ENCODE results near the gene ZNF337. TPM values are rescaled to one million over a fixed set of nuclear protein-coding genes. Genes with fewer than 3 reads are reported as not detected.
A peak's percentile ranks its signal among the peaks of the same experiment; 100 is the strongest.
"Not testable (repeated sequence)": the region's sequence is repeated elsewhere in the genome, so short reads cannot be mapped to it uniquely, and the experiment has no call there.

Gene ZNF337
- total RNA-seq, 5 donors from 2014 or later (not counting 1 experiment from before 2014, with no cell fraction given) = 22.5 to 33.1 (median 27.0) TPM

DNA sequence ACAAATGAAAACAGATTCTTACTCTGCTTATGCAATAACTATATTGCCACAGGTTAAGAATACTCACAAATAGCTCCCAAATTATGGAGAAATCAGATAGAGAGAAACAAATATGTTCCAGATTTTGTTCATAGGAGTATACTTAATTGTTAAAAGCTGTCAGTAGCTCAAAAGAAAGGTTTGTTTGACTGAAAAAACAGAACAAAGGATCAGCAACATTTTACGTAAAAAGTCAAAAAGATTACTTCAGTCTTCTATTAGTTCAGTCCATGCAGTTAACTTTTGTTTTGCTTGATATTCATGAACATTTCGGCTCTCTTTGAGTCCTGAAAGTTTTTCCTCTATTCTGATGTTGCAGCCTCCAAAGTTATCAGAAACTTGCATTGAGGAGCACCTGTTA is 59.4 kb downstream of the ZNF337 start:
- H3K9me3 ChIP-seq = peaks cover 5% of the 10 kb centered on the region
- Mint-ChIP-seq H3K4me1 (peaks cover 0 to 2% (median 0%) of the 10 kb centered on the region in 3 donors), H3K36me3 (peaks cover 35% of the 10 kb centered on the region), H3K27me3 (no peaks in the 10 kb centered on the region), H3K4me3 (no peak overlapping the region), H3K27ac (no peak overlapping the region), H3K9me3 (peaks cover 0 to 8% (median 5%) of the 10 kb centered on the region in 3 donors)
- H3K27ac ChIP-seq (ENCODE audit: low read length) = no peak overlapping the region
- no peak for ATAC-seq (replicated peaks in 1 of 4)
- peaks cover 0 to 6% of the 10 kb centered on the region in 2 donors for H3K36me3 ChIP-seq (ENCODE audit: control insufficient read depth in 2 of 2, extremely low read depth in 1 of 2, insufficient read depth in 1 of 2, low read length in 1 of 2)
- DNase-seq = no peak
- no peaks in the 10 kb centered on the region for H3K4me1 ChIP-seq (ENCODE audit: control insufficient read depth in 1 of 2, extremely low read depth in 1 of 2, insufficient read depth in 2 of 2, low read length in 2 of 2)
- ChIA-PET CTCF (no interaction called here), POLR2A (no interaction called here)
- H3K4me3 ChIP-seq (ENCODE audit: control insufficient read depth in 1 of 2, extremely low read depth in 1 of 2, low read length in 1 of 2) = no peak overlapping the region
- H3K27me3 ChIP-seq (replicated peaks in 1 of 2; ENCODE audit: control insufficient read depth in 2 of 2, extremely low read depth in 1 of 2, insufficient read depth in 2 of 2, low read length in 1 of 2) = no peaks in the 10 kb centered on the region
- WGBS (ENCODE audit: insufficient coverage) = 100% methylated on average over 2 of the region's 2 CpGs

DNA sequence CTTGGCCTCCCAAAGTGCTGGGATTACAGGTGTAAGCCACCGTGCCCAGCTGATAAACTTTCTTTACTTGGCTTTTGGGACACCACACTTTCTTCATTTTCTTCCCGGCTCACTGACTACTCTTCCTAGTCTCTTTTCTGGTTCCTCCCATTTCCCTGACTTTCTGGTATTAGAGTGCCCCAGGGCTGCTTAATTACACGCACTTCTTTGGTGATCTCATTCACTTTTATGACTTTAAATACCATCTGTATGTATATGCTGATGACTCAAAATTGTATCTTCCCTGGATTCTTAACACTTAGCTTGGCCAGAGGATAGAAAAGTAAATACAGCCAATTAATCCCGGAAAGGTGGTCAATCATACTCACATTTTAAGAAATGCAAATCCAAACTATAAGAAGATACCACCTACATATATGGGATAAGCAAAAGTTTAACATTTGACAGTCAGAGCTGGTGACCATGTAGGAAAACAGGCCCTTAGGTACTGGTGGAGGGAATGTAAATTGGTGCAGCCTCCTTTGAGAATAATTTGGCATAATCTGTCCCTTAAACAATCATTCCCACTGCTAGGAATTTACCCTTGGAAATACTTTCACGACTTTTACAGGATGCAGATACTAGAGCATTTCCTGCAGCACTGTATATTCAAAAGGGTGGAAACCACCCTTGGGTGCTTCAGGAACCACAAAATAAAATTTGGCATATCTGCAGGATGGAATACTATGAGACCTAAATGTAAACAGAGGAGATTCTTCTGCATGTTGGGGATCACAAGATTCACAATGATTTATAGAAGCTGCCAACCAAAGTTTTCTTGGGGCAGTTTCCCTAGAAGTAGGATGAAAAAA is 63.5 kb downstream of the ZNF337 start:
- Mint-ChIP-seq H3K27ac (no peak overlapping the region), H3K4me1 (peaks cover 0 to 2% (median 0%) of the 10 kb centered on the region in 3 donors), H3K9me3 (peaks cover 0 to 9% (median 5%) of the 10 kb centered on the region in 3 donors), H3K36me3 (peaks cover 37% of the 10 kb centered on the region), H3K4me3 (no peak overlapping the region), H3K27me3 (no peaks in the 10 kb centered on the region)
- 100% methylated on average over 2 of the region's 5 CpGs for WGBS (ENCODE audit: insufficient coverage)
- Histone ChIP-seq H3K4me1 (ENCODE audit: control insufficient read depth in 1 of 2, extremely low read depth in 1 of 2, insufficient read depth in 2 of 2, low read length in 2 of 2) (no peaks in the 10 kb centered on the region), H3K4me3 (ENCODE audit: control insufficient read depth in 1 of 2, extremely low read depth in 1 of 2, low read length in 1 of 2) (no peak overlapping the region), H3K9me3 (peaks cover 5% of the 10 kb centered on the region), H3K36me3 (ENCODE audit: control insufficient read depth in 2 of 2, extremely low read depth in 1 of 2, insufficient read depth in 1 of 2, low read length in 1 of 2) (peaks cover 0 to 6% of the 10 kb centered on the region in 2 donors), H3K27ac (ENCODE audit: low read length) (no peak overlapping the region), H3K27me3 (replicated peaks in 1 of 2; ENCODE audit: control insufficient read depth in 2 of 2, extremely low read depth in 1 of 2, insufficient read depth in 2 of 2, low read length in 1 of 2) (no peaks in the 10 kb centered on the region)
- CTCF ChIA-PET = no interaction called here
- POLR2A ChIA-PET = no interaction called here
- ATAC-seq (replicated peaks in 1 of 4) = no peak
- DNase-seq = no peak

DNA sequence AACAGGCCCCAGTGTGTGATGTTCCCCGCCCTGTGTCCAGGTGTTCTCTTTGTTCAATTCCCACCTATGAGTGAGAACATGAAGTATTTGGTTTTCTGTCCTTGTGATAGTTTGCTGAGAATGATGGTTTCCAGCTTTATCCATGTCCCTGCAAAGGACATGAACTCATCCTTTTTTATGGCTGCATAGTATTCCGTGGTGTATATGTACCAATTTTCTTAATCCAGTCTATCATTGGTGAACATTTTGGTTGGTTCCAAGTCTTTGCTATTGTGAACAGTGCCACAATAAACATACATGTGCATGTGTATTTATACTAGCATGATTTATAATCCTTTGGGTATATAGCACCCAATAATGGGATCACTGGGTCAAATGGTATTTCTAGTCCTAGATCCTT is 66.0 kb downstream of the ZNF337 start:
- H3K36me3 ChIP-seq (ENCODE audit: control insufficient read depth in 2 of 2, extremely low read depth in 1 of 2, insufficient read depth in 1 of 2, low read length in 1 of 2); H3K27me3 Mint-ChIP-seq; H3K27ac ChIP-seq (ENCODE audit: low read length); H3K27ac Mint-ChIP-seq; H3K27me3 ChIP-seq (replicated peaks in 1 of 2; ENCODE audit: control insufficient read depth in 2 of 2, extremely low read depth in 1 of 2, insufficient read depth in 2 of 2, low read length in 1 of 2); ATAC-seq (replicated peaks in 1 of 4); H3K4me3 ChIP-seq (ENCODE audit: control insufficient read depth in 1 of 2, extremely low read depth in 1 of 2, low read length in 1 of 2); POLR2A ChIA-PET; H3K9me3 ChIP-seq; H3K4me1 ChIP-seq (ENCODE audit: control insufficient read depth in 1 of 2, extremely low read depth in 1 of 2, insufficient read depth in 2 of 2, low read length in 2 of 2); H3K4me1 Mint-ChIP-seq; DNase-seq; H3K4me3 Mint-ChIP-seq; H3K9me3 Mint-ChIP-seq; CTCF ChIA-PET: not testable (repeated sequence)
- H3K36me3 Mint-ChIP-seq = peaks cover 21% of the 10 kb centered on the region
- WGBS (ENCODE audit: insufficient coverage) = no CpG with 5 or more reads among the region's 2 CpGs

DNA sequence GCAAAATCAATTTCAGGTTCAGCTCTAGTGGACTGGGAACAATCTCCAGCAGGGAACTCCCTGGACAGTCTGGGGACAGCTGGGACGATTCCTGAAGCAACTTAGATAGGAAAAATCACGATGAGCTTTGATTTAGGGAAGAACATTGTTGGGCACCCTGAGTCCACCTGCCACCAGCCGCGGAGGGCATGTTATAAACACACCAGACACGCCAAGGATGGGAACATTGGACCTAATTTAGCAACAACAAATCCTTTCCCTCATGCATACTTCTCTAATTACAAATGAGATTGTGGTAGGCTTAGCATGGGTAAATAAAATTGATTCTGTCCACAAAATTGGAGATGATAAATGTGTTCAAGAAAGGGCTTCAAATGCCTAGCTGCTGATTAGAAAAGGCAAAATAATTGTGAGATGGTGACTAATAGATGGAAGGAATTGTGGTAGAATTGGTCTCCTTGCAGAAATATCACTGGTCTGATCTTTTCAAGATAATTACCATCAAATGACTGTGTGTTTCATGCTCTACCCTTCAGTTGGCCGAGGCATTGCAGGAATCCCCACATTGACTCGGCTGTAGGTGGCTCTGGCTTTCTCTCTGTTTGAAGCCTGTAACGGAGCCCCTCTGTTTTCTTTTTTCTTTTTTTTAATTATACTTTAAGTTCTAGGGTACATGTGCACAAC is 66.7 kb downstream of the ZNF337 start:
- DNase-seq = no peak
- POLR2A ChIA-PET = no interaction called here
- no peaks in the 10 kb centered on the region for H3K9me3 ChIP-seq
- peaks cover 0 to 2% of the 10 kb centered on the region in 2 donors for H3K36me3 ChIP-seq (ENCODE audit: control insufficient read depth in 2 of 2, extremely low read depth in 1 of 2, insufficient read depth in 1 of 2, low read length in 1 of 2)
- H3K4me3 Mint-ChIP-seq = no peak overlapping the region
- CTCF ChIA-PET = no interaction called here
- H3K27ac ChIP-seq (ENCODE audit: low read length) = no peak overlapping the region
- H3K9me3 Mint-ChIP-seq = peaks cover 2 to 5% (median 3%) of the 10 kb centered on the region in 3 donors
- no peaks in the 10 kb centered on the region for H3K27me3 ChIP-seq (replicated peaks in 1 of 2; ENCODE audit: control insufficient read depth in 2 of 2, extremely low read depth in 1 of 2, insufficient read depth in 2 of 2, low read length in 1 of 2)
- H3K36me3 Mint-ChIP-seq = peaks cover 16% of the 10 kb centered on the region
- no peak overlapping the region for H3K4me3 ChIP-seq (ENCODE audit: control insufficient read depth in 1 of 2, extremely low read depth in 1 of 2, low read length in 1 of 2)
- ATAC-seq (replicated peaks in 1 of 4) = no peak
- H3K27me3 Mint-ChIP-seq = no peaks in the 10 kb centered on the region
- WGBS (ENCODE audit: insufficient coverage) = 65% methylated on average over 4 of the region's 8 CpGs
- H3K4me1 Mint-ChIP-seq = peaks cover 0 to 2% (median 0%) of the 10 kb centered on the region in 3 donors
- H3K27ac Mint-ChIP-seq = no peak overlapping the region
- no peaks in the 10 kb centered on the region for H3K4me1 ChIP-seq (ENCODE audit: control insufficient read depth in 1 of 2, extremely low read depth in 1 of 2, insufficient read depth in 2 of 2, low read length in 2 of 2)

DNA sequence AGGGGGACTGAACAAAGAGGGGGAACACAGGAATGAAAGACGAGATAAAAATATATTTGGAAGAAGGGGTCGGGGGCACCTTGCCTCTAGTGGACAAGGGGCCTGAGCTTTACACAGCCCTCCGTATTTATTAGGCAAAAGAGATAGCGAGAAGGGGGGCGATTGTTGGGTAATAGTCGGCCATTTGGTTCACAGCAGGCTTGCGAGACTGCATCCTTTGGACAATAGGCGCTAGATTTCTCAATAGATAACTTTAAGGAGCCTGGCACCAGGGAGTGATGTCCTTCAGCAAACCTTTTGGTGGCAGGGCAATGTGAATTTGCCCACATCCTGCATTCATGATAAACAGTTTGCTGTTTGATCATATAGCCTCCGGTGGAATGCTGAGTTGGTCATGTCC is 69.9 kb downstream of the ZNF337 start:
- 94% methylated on average over 7 of the region's 9 CpGs for WGBS (ENCODE audit: insufficient coverage)
- H3K27me3 Mint-ChIP-seq = no peaks in the 10 kb centered on the region
- CTCF ChIA-PET = no interaction called here

DNA sequence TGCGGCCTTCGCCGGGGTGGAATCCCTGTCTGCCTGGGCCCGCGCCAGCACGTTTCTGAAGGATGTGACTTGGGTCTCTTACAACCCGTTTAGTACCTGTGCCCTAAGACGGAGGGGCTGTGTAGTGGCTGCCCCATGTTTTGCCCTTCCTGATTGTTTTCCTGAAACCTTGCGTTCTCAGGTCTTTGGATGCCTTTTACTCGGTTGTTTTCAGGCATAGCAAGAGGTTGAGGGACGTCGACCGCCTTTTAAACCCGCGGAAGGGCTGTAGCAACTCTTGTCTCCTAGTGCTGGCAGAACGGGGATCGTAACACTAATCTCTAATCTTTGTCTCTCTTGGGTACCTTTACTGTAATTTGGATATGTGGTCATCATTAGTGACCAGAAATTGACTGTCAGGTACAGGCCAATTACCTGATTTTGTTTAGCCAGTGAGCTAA is 72.1 kb downstream of the ZNF337 start:
- H3K4me3 Mint-ChIP-seq = peak overlapping the region; percentile 90 to 93 (median 93)
- H3K36me3 Mint-ChIP-seq = peaks cover 5% of the 10 kb centered on the region
- H3K27me3 ChIP-seq (replicated peaks in 1 of 2; ENCODE audit: control insufficient read depth in 2 of 2, extremely low read depth in 1 of 2, insufficient read depth in 2 of 2, low read length in 1 of 2) = no peaks in the 10 kb centered on the region
- CTCF ChIA-PET = no interaction called here
- H3K27ac ChIP-seq (ENCODE audit: low read length) = peak overlapping the region; percentile 63
- no peaks in the 10 kb centered on the region for H3K9me3 ChIP-seq
- DNase-seq = peak in 9 of 35 experiments; percentile 1 to 16 (median 7)
- peak overlapping the region; percentile 91 to 97 for H3K4me3 ChIP-seq (ENCODE audit: control insufficient read depth in 1 of 2, extremely low read depth in 1 of 2, low read length in 1 of 2)
- peaks cover 17 to 22% (median 21%) of the 10 kb centered on the region in 3 donors for H3K4me1 Mint-ChIP-seq
- POLR2A ChIA-PET = no interaction called here
- peaks cover 2 to 5% (median 3%) of the 10 kb centered on the region in 3 donors for H3K9me3 Mint-ChIP-seq
- H3K27me3 Mint-ChIP-seq = no peaks in the 10 kb centered on the region
- 13% methylated on average over 9 of the region's 17 CpGs for WGBS (ENCODE audit: insufficient coverage)
- ATAC-seq (replicated peaks in 1 of 4) = peak in 2 of 4 experiments; percentile 7 to 14
- peaks cover 0 to 17% of the 10 kb centered on the region in 2 experiments for H3K4me1 ChIP-seq (ENCODE audit: control insufficient read depth in 1 of 2, extremely low read depth in 1 of 2, insufficient read depth in 2 of 2, low read length in 2 of 2)
- H3K27ac Mint-ChIP-seq = peak overlapping the region; percentile 87 to 89
- H3K36me3 ChIP-seq (ENCODE audit: control insufficient read depth in 2 of 2, extremely low read depth in 1 of 2, insufficient read depth in 1 of 2, low read length in 1 of 2) = no peaks in the 10 kb centered on the region

More for the DNA sequence above, 69.9 kb downstream of the ZNF337 start:
- POLR2A ChIA-PET = no interaction called here
- Histone ChIP-seq H3K9me3 (no peaks in the 10 kb centered on the region), H3K36me3 (ENCODE audit: control insufficient read depth in 2 of 2, extremely low read depth in 1 of 2, insufficient read depth in 1 of 2, low read length in 1 of 2) (no peaks in the 10 kb centered on the region), H3K27ac (ENCODE audit: low read length) (no peak overlapping the region), H3K4me1 (ENCODE audit: control insufficient read depth in 1 of 2, extremely low read depth in 1 of 2, insufficient read depth in 2 of 2, low read length in 2 of 2) (peaks cover 0 to 17% of the 10 kb centered on the region in 2 experiments), H3K27me3 (replicated peaks in 1 of 2; ENCODE audit: control insufficient read depth in 2 of 2, extremely low read depth in 1 of 2, insufficient read depth in 2 of 2, low read length in 1 of 2) (no peaks in the 10 kb centered on the region), H3K4me3 (ENCODE audit: control insufficient read depth in 1 of 2, extremely low read depth in 1 of 2, low read length in 1 of 2) (no peak overlapping the region)
- H3K9me3 Mint-ChIP-seq = peaks cover 2 to 5% (median 3%) of the 10 kb centered on the region in 3 donors
- peaks cover 5% of the 10 kb centered on the region for H3K36me3 Mint-ChIP-seq
- no peak overlapping the region for H3K27ac Mint-ChIP-seq
- ATAC-seq (replicated peaks in 1 of 4) (no peak), DNase-seq (no peak)
- H3K4me3 Mint-ChIP-seq = no peak overlapping the region
- H3K4me1 Mint-ChIP-seq = peaks cover 17 to 20% (median 20%) of the 10 kb centered on the region in 3 donors
